Astrocyte of the spinal cord (primary cell): Measurements from ENCODE around the gene DCTN2.
A peak's percentile ranks its signal among the peaks of the same experiment; 100 is the strongest.

Experiments
- DNase-seq: peaks from one replicate; pipeline ENCODE4 v3.0.0; 2011; ENCODE audit warnings: low read depth, low spot score
- H3K4me3 ChIP-seq: 2 replicates; pipeline ENCODE4 v1.5.1; 2011; ENCODE audit warnings: low read depth, mild to moderate bottlenecking, low read length, moderate library complexity
- in situ Hi-C: cut with HindIII; loops from 2 replicates; pipeline ENCODE4 v1.10.0; 2017; ENCODE audit warnings: low sequenced_read_pairs
- TF ChIP-seq, protein P1 (sequence below): IDR thresholded peaks from 2 replicates; pipeline ENCODE4 v1.5.1; 2012; ENCODE audit warnings: low read depth, mild to moderate bottlenecking, low read length, inconsistent platforms

DCTN2 gene

DNA sequence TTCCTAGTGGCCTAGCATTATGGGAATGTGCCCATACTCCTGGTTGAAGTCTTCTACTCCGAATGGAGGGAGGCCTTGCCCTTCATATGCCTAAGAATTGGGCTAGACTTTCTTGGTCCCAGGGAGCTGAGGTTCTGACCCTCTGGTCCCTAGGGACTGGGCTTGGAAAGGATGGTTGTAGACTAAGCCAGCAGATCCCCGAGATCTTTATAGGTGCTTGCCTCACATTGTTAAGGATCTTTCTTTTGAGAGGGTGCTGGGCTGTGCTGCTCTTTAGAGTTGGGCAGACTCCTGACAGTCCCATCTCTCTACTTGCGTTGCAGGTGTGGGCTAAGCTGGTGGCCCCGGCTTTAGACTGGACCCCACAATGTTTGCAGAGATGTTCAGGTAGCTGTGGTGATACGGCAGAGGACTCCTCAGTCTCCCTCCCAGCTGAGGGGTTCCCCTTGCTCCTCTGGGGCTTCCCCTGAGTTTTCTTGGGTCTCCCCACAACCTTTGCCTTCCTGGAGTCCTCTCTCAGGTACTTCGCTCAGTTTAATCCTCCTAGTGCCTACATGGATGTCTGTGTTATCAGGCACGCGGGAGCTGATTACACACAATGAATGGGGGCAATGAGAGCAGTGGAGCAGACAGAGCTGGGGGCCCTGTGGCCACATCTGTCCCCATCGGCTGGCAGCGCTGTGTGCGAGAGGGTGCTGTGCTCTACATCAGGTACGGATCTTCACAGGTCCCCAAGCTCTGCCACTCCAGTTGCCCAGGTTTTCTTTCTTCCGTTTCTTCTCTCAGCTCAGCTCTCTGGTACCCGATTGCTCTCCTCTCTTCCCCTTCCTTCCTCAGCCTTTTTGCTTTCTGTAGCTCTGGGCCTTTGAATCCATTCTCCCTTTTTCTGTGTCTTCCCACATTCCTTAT, 23.0 kb downstream of the DCTN2 start:
- TF ChIP-seq, protein P1, sequence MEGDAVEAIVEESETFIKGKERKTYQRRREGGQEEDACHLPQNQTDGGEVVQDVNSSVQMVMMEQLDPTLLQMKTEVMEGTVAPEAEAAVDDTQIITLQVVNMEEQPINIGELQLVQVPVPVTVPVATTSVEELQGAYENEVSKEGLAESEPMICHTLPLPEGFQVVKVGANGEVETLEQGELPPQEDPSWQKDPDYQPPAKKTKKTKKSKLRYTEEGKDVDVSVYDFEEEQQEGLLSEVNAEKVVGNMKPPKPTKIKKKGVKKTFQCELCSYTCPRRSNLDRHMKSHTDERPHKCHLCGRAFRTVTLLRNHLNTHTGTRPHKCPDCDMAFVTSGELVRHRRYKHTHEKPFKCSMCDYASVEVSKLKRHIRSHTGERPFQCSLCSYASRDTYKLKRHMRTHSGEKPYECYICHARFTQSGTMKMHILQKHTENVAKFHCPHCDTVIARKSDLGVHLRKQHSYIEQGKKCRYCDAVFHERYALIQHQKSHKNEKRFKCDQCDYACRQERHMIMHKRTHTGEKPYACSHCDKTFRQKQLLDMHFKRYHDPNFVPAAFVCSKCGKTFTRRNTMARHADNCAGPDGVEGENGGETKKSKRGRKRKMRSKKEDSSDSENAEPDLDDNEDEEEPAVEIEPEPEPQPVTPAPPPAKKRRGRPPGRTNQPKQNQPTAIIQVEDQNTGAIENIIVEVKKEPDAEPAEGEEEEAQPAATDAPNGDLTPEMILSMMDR: no peak
- no peak for DNase-seq
- peak overlapping the region; percentile 85 for H3K4me3 ChIP-seq
- in situ Hi-C loops: no loop called here

DNA sequence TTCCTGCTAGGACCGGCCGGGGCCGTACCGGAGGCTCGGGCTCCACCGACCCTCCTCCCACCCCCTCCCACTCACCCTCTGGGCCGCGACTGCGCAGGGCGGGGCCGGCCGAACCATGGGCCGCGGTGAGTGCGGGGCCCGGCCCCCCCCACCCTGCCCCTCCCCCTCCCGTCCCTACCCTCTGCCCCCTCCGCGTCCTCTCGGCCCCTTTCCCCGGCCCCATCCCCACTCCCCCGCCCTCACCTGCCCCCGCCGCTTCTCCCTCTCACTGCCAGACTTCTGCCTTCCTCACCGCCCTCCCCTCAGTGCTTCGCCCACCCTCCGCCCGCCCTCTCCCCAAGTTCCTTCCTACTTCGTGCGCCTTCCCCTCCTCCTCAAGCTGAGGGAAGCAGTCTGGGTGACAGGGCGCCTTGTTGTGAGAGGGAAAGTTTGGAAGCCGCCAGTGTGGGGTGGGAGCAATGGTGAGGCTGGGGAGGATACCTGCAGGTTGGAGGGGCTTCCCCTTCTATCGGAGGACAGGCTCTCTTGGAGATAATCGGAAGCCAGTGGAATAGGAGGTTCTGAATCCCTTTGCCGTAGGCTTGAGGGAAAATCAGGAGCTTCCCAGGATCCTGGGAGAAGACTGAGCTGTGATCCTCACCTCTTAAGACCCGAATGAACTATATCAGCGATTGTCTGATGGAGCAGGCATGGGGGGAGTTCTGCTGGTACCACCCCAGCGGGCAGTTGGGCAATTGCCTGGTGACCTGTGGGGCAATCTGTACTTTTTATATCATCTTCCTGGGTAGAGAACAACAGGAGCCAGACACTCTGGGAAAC, 23.9 kb downstream of the DCTN2 start:
- TF ChIP-seq, protein P1: no peak
- peak; percentile 56 for DNase-seq
- H3K4me3 ChIP-seq: peak overlapping the region; percentile 85
- in situ Hi-C loops: no loop called here

DNA sequence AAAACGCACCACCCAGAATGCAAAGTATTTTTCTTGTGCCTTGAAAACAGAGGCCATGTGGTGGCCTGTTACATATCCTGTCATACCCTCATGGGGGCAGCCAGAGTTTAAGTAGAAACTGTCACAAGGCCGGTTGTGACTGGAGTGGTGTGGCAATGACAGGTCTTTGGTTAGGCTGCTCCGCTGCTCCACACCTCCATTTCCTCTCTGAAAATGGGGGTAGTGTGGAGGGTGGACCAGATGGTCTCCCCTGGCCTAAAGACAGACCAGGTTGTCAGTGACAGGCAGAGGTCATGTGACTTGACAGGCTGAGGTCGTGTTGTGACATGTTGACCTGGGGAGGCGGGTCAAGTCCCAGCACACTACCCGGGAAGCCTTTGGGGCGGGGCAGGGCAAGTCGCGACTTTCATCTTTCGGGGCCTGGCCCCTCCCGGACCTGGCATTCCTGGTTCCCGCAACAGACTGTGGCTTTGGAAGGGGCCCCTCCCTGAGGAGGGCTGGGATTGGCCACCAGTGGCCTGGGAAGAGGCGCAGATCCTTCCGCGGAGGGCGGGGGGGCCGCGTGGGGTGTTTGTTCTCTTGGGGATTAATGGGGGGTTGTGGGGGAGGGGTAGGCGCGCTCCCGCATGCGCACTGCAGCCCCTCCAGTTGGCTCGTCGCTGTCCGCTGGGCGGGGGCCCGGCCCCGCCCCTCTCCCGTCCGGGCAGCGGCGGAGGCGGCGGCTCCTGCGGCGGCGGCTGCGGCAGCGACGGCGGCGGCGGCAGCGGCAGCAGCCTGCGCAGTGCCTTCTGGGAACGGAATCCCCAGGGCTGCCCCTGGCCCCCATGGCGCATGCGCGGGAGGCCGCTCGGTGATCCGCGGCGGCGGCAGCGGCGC, 24.7 kb downstream of the DCTN2 start, which contains the start of gene MBD6:
MBD6 (plus strand) TSS at position 814 of the 876 bp plus-strand sequence. CDS start 1,480 bp downstream, outside the sequence.
- peak within 1 kb of the TSS; percentile 85 for H3K4me3 ChIP-seq
- in situ Hi-C loops: no loop called here
- peak; percentile 96 for DNase-seq
- TF ChIP-seq, protein P1: no peak

DNA sequence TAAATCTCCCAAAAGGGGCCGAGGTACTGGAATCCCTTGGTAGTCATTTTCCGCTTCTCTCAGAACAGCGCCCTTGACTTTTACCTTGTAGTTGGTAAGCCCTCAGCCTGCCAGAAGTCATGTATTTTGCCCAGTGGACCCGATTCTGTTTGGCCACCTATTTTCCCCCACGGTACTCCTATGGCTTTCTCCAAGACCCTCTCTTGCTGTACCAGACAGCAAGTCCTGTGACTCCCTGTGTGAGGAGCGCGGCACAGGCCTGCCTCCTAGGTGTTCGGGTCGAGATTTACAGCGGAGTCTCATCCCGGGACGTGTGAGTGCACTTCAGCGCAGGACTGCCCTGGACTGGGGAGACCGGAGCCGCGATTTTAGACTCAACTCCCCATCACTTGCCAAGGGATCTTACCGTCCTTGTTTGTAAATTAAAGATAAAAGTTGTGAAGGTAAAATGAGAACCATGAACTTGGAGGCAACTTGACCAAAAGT, 25.4 kb downstream of the DCTN2 start:
- in situ Hi-C loops: no loop called here
- DNase-seq: peak; percentile 58
- TF ChIP-seq, protein P1: no peak
- H3K4me3 ChIP-seq: no peak overlapping the region

DNA sequence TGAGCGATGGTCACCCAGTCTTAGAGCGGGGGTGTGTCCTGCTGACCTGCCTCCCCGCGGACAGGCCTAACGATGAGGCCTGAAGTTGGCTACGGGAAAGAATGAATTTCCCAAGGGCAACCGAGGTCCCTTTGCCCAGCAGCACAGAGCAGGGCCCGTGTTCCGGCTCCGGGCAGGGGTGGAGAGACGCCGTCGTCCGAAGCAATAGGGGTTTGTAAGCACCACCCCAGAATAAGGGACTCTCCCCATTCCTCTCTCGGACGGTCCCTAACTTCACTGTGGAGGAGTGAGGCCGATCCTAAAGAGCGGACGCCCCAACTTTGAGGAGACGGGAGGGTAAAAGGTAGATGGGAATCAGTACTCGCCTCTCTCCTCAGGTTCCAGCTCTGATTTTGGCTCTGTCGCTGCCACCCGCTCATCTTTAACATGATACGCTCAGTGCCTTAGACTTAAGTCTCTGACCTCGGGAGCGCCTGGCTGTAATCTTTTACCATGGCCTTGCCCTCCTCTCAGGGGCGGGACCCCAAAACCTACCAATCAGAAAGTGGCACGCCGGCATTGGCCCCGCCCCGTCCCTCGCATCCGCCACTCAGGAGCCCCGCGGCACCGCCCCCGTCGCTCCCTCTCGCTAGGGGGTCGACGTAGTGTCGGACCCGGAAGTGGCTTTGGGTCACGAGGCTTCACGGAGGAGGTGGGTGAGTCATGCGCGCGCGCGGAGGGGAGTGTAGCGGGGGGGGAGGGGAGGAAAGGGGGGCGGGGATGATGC, 26.8 kb downstream of the DCTN2 start, which contains the start of gene DDIT3:
DDIT3 (minus strand) TSS at position 462 of the 766 bp plus-strand sequence. CDS start 3,108 bp downstream, outside the sequence.
- TF ChIP-seq, protein P1: no peak
- in situ Hi-C loops: no loop called here
- peak; percentile 99 for DNase-seq
- peak within 1 kb of the TSS; percentile 80 for H3K4me3 ChIP-seq
